ENCODE data around the gene MYO5C. TPM values are rescaled to one million over a fixed set of nuclear protein-coding genes. Genes with fewer than 3 reads are reported as not detected.

The MYO5C gene
- total and polyA plus RNA-seq, 2 of the 8 experiments (the other 6 are each of a cell fraction or from before 2014, with no cell fraction given), result 8.2 to 26.7 TPM

- TF ChIP-seq CHD7 (IDR thresholded peaks at IDR 0.05; ENCODE audit: insufficient replicate concordance, low read length) (no peak), TCF12 (IDR thresholded peaks at IDR 0.05; ENCODE audit: low read depth, low read length) (no peak), BCL11A (IDR thresholded peaks at IDR 0.05; ENCODE audit: low read depth in 2 of 2, low read length in 2 of 2) (no peak), ASH2L (IDR thresholded peaks at IDR 0.05; ENCODE audit: low read length) (no peak), GTF2F1 (IDR thresholded peaks at IDR 0.05; ENCODE audit: borderline replicate concordance, low read depth, low read length) (no peak), HDAC2 (IDR thresholded peaks at IDR 0.05; ENCODE audit: borderline replicate concordance in 1 of 2, low read depth in 2 of 2, low read length in 2 of 2) (no peak), BRCA1 (IDR thresholded peaks at IDR 0.05; ENCODE audit: low read depth, low read length) (no peak), SIX5 (IDR thresholded peaks at IDR 0.05; ENCODE audit: low read depth, low read length) (no peak), NRF1 (IDR thresholded peaks at IDR 0.05; ENCODE audit: low read depth, low read length) (no peak), TAF7 (optimal IDR thresholded peaks at IDR 0.05; ENCODE audit: borderline replicate concordance, low read depth, low read length) (no peak)
Measured at GRCh38 chr15:52193321-52193720, 102.3 kb downstream of the MYO5C start (continued).

Measured in H1 (cell line).